Activated gamma-delta T cell treated with anti-CD3 and anti-CD28 coated beads, Interleukin-2, amount 50 U/mL, for 16 hours (primary cell): Measurements from ENCODE around the gene ST6GALNAC4.

ENCODE experiments used
- DNase-seq: peaks from one replicate; pipeline ENCODE4 v3.0.0-alpha.2; 2020; ENCODE audit warnings: low read depth

The ST6GALNAC4 gene

DNA sequence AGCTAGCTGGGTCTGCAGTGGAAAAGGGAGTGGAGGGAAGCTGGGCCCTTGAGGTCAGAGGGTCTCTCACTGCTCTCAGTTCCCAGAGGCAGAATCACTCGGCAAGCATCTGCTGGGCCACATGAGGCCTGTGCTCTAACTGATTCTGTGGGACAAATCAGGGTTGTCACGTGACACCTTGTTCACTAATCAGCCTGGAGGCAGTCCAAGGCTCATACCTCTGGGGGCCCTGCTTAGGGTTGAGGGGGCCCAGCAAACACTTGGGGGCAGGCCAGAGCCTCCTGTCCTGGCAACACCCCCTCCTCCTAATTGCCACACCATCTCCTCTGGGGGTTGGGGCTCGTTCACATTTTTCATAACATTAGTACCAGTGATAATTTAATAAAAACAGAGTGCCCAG, 29.9 kb upstream of the ST6GALNAC4 start:
- DNase-seq: no peak

DNA sequence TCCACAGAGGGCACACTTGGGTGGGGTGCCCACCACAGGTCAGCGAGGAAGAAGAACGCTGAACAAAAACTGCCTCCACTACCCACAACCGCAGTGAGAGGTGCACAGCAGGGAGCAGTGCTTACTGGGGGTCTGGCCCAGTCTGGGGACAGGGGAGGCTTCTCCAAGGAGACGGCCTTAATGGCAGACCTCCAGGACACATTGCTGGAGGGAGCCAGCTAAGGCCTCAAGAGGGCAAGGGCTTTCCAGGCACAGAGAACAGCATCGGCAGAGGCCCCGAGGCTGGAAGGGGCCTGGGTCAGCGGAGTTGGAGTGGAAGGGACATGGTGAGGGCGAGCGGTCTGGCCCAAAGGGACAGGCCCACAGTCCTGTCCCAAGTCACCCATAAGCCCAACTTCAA, 29.1 kb upstream of the ST6GALNAC4 start:
- DNase-seq: no peak

DNA sequence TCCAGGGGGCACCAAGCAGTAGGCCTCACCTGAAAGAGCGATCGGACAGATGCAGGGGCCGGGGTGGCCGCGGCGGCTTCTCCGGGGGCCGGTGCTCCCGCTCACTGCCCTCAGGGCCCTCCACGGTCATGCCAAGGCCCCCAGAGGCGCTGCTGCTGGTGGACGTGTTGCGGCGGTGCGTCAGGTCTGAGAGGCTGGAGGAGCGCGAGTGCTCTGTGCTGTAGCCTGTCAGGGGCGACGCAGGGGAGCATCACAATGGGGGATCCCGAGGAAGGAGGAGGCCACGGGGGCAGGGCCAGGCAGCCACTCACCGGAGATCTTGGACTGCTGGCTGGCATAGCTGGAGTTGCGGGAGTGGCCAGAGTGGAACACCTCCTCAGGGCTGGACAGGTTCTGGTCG, 28.5 kb upstream of the ST6GALNAC4 start:
- DNase-seq: no peak

DNA sequence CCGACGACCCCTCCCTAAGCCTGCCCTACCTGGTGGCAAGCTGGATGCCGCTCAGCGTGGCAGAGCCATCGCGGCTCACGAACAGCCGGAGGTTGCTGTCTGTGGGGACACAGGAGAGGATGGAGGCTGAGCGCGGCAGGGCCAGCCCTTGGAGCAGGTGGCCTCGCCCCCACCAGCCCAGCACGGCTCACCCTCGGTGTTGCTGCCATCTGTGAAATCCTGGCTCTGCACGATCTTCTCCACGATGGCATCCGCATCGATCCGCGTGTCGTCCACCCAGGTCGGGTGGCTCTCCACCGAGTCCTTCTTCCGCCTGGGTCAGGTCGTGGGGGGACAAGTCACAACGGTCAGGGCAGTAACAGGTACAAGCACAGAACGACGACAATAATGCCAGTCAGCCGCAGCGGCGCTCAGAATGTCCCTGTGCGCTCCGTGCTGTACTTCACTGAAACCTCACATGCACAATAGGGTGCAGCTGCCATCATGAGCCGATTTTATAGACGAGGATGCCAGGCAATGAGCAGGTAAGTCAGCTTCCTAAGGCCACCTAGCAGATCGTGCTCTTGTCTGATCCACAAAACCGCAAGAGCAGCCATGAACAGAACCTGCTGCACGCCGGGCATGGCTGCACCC, 27.9 kb upstream of the ST6GALNAC4 start:
- no peak for DNase-seq

DNA sequence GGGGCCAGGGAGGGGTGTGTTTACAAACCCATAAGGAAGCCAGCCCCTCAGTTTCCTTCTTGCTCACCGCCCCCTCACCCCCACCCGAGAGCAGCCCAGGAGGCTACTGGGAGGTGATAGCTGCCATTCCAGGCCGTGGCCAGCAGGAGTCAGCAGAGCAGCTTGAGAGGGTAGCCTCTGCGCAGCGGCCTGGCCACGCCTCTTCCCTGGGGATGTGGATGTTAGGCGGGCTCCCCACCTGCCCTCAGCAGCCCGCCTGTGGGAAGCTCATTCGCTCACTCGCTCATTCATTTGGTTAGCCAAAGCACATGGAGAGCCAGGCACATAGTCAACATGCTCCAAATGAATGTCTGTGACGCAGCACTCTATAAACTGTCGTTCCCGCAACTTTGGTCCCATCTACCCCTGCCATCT, 26.9 kb upstream of the ST6GALNAC4 start:
- DNase-seq: peak; percentile 57

DNA sequence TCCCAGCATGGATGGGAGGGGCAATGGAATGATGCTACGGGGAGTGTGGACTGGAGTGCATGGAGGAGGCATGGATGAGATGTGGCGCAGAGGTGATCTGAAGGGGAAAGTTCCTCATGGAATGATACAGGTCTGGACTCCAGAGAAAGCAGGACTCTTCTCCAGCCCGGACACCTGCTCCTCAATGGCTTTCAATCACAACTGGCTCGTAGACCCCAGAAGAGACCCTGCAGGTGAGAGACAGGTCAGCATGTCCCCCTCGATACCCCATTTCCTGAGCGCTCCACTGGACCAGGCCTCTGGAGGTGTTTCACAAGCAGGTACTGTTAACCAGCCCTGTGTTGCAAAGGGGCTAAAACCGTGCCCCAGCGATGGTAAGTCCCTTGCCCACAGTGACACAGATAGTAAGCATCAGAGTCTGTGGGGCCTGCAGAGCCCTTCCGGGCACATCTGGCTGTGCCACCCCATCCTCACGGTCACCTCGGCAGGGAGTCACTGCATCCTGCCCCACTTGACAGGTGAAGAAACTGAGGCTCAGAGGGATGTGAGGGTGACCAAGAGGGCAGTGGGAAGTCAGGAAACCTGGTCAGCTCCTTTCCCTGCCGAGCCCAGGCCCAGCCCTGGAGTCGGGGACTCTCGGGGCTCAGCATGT, 26.3 kb upstream of the ST6GALNAC4 start:
- DNase-seq: no peak

DNA sequence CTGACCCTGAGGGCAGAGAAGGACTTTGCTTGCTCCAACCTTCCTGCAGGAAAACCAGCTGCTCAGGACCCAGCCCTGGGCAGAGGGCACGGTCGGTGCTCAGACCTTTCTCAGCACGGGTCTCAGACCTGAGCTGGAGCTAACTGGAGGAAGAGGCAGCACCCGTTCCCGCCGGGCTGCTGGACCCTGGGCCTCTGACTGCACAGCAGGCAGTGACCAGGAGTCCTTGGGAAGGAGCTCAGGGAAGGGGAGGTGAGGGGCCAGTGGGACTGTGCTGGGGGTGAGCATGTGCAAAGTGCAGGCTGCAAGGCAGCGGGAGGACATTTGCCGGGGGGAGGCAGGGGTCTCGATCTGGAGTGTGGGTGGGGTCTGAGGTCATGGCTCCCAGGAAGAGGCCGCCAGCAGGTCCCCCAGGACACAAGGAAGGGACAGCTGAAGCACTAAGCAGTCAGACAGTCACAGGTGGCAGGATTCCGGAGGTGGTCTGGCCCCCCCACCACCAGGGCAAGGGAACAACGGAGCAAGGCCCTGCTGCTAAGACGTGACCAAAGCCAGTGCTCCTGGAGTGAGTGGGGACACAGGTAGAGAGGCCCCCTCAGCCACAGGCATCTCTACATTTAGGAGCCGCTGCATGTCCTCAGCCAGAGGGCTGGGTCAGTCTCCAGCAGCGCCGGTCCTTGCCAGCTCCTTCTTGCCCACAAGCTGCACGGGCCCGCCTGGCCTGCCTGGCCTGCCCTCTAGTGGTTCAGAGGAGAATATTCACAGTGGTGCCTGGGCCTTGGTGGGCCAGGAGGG, 25.6 kb upstream of the ST6GALNAC4 start:
- DNase-seq: peak; percentile 38

DNA sequence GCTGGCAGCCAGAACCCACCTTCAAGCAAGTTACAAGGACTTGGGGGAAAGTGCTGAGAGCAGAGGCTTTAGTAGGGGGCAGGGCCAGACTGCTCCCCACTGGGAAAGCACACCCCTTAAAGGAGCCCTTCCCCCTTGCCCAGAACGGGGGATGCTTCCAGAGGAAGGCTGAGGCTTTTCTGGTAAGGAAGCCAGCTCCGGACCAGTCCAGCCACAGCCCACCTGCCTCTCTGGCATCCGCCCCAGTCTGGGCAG, 25.0 kb upstream of the ST6GALNAC4 start:
- no peak for DNase-seq

DNA sequence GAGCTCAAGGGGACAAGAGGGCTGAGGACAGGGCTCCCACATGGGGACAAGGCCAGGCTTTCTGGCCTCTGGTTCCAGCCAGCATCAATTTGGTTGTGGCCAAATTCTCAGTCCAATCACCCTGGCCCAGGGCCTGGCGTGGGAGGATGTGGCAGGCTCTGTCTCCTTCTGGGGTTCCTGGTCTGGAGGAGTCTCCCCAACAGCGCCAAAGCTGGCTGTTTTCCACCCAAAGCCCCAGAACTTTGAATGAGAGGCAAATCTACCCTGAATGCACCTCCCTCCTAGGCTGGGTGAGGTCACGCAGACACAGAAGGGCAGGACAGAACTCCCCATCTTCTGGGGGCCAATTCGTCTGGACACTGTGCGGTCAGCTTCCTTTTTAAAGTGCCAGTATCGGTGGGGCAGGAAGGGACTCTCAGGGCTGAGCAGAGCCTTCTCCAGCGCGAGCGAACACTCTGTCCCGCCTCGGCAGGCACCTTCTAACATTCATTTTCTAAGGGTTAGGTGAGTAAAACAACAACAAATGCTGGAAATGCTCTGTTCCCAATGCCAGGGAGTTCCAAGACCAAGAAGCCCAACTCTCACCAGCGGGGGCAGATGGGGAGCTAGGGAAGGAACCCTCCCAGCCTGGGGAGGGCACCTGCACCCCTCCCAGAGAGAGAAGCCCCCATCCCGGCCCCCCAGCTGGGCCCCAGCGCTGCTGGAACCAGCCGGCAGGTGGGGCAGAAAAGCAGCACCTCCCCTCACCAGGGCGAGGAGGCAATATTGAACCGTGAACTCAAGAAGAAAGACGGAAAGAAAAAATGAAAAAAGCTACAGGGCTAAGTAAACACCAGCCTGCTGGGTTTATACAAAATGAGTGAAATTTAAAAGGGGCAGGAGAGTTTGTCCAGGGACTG, 24.5 kb upstream of the ST6GALNAC4 start:
- no peak for DNase-seq

DNA sequence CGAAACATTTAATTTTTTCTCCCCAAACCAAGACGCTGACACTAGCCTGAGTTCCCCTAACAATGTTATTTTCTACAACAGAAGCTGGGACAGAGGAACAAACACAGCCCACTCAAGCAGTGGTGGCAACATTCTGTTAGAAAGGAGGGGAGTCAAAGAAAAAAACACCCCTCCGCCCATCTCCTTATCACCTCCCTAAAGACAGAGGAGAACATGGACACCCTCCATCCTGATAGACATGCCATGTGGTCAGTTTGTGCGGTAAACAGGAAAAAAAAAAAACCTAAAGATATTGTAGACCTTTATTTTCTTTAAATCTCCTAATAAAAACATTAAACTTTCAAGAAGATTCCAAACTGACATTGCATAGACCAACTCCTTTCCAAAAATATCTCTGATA, 23.8 kb upstream of the ST6GALNAC4 start:
- no peak for DNase-seq

DNA sequence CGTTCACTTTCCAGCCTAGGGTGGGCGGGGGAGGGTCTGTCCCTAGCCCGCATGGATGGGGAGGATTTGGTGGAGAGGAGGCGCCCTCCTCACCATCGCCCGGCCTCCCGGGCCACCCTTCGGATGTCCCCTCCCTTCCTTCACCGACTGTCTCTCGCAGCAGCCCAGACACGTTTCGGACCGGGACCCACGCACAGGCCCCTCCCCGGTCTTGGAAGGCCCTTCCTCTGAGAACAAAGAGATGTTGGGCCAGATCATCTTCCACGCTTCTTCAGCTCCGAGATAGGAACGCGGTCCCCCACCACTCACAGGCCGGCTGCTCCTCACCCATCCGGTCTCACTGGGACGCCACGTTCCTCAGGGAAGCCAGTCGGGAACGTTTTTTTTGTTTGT, 21.5 kb upstream of the ST6GALNAC4 start:
- DNase-seq: no peak

DNA sequence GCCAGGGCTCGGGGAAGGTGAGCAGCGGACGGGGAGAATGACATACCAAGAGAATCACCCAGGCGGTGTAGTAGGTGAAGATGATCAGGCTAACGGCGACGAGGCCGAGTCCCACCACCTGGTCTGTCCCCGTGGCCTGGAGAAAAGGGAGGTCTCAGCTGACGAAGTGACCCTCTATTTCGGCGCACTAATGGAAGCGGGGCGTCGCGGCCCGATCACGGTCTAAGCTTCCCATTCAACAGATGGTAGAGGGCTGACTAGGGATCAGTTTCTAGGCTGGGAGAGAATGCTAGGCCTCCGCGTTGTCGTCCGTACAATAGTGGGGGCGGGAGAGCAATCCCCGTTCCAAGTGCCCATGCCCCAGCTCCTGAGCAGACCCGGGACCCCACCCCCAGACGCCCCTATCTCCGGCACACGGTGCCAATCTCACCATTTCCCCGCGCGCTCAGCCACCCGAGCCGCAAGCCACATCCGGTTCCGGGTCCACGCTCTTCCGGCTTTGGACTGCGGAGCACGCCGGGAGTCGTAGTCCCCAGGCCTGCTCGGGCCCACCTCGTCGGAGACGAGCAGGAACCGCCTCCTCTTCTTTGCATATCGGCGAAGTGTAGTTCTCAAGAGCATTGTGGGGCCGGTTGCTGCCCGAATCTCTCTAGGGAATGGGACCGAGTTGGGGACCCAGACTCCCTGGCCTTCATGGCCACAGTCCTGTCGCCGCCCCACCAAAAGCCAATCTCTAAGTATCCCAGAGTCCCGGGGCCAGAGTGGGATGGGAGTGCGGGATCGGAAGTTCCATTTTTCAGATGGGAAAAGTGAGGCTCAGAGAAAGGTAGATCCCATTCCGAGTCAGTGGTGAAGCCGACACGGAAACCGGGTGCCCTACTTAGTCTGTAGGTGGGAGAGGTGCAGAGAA, 20.8 kb upstream of the ST6GALNAC4 start, which contains the start of gene DPM2:
Gene DPM2 (minus strand): TSS at position 467 of the 910 bp plus-strand sequence. CDS start 34 bp downstream, at position 433.
- peak; percentile 77 for DNase-seq

DNA sequence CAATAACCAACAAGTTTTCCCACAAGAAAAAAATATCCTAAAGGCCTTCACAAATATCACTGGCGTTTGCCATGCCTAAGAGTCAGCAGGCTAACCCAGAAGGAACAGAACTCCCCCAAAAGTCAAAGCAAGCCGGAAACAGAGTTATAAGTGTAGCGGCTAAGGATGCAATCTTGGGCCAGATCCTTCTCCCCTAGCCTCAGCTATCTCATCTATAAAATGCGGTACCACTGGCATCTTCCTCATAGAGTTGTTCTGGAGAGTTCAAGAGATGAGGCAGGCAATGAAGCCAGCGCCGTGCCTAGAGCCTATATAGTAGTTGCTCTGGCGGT, 20.2 kb upstream of the ST6GALNAC4 start:
- DNase-seq: no peak

DNA sequence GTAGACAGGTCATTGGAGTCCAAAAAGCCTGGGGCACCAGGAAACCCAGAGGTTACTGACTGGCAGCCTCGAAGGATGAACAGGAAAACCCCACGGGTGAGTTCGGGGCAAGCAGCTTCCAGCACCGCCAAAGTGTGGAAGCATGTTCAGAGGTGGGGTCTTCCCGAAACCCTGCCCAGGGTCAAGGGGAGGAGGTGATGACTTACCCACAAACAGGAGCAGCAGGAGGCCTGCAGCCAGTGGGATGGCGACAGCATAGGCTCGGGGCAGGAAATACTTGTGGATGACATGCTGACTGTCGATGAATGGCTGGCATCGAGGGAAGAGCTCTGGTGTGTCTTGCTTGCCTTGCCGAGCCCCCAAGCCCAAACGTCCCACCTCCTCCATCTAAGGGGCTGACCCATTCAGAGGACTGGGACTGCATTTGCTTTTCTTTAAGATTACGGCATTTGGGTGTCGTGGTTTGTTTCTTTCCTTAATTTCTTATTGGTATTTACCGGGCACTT, 19.6 kb upstream of the ST6GALNAC4 start:
- DNase-seq: no peak

DNA sequence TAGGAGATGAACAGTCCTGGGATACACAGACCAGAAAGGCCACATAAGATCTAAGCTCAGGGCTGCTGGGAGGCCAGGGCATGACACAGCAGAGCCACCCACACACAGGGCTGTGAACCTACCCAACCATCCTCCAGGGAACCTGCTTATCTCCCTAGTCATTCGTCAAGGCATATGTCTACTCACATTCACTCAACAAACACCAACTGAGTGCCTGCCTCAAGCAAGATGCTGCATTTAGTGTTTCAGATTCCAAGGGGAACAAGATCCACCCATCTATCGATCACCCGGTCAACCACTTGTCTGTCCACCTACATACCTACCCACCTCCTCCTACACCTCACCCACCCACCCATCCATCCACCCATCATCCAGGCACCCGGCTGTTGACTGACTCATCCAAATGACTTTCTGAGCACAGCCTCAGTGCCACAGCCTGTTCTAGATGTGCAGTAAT, 19.0 kb upstream of the ST6GALNAC4 start:
- DNase-seq: no peak

DNA sequence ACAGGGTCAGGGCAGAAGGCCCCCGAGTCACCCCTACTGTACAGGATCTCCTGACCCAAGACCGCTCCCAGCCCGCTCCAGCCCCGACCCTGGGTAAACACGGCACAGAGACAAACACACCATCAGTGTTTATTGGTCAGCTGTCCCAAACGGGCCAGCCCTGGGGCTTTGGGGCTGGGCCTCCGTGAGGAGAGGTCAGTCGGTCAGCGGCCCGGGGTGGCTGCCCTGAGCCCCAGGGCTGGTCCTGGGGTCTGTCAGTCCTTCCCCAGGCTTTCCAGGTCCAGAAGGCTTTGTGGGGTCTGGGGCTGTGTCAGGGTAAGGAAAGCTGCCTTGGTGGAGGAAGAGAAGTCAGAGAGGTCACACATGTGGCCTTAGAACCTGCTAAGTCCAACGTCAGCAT, 18.1 kb upstream of the ST6GALNAC4 start:
- no peak for DNase-seq

DNA sequence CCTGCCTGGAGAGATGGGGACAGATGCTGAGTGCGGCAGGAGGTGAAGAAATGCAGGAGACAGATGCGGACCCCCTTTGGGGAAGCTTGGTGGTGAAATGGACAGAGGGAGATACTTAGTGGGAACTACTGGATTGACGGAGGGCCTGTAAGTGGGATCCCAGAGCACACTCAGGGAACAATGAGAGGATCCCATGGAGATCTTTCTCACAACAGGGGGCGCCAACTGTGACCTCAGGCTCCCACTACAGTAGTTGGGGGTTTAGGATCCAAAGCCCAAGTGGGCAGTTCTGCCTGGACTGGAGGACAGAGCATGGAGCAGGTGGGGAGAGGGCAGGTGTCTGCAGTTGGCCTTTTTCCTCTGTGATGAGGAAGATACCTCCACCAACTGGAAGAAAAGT, 17.4 kb upstream of the ST6GALNAC4 start:
- no peak for DNase-seq

DNA sequence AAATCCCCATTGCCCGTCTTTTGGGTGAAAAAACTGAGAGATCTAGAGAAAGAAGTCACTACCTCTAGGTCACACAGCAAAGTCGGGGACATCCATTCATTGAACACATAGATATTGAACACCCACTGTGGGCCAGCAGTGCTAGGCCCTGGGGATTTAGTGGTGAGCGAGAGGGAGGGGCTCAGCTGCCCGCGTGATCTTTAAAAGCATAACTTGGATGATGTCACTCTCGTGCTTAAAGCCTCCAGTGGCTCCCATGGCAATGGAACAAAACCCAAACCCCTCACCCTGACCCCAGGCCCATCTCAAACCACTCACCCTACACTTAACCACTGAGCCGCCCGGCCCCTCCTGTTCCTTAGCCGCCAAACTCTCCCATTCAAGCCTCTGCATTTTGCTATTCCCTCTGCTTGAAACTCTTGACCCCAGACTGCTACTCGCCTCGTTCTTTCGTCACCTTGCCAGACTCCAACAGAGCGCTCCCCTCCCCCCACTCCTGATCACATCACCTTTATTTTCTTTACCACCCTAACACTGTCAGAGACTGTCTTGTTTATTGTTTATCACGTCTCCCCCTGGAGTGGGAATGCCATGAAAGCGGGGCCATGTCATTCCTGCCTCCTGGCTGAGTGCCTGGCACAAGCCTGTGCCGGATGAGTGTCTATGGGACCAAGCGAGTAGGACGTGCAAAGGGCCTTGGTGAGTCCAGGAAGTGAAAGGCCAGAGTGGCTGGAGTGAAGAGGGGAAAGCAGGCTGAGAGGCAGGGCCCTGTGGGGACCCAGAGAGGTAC, 14.4 kb upstream of the ST6GALNAC4 start:
- no peak for DNase-seq

DNA sequence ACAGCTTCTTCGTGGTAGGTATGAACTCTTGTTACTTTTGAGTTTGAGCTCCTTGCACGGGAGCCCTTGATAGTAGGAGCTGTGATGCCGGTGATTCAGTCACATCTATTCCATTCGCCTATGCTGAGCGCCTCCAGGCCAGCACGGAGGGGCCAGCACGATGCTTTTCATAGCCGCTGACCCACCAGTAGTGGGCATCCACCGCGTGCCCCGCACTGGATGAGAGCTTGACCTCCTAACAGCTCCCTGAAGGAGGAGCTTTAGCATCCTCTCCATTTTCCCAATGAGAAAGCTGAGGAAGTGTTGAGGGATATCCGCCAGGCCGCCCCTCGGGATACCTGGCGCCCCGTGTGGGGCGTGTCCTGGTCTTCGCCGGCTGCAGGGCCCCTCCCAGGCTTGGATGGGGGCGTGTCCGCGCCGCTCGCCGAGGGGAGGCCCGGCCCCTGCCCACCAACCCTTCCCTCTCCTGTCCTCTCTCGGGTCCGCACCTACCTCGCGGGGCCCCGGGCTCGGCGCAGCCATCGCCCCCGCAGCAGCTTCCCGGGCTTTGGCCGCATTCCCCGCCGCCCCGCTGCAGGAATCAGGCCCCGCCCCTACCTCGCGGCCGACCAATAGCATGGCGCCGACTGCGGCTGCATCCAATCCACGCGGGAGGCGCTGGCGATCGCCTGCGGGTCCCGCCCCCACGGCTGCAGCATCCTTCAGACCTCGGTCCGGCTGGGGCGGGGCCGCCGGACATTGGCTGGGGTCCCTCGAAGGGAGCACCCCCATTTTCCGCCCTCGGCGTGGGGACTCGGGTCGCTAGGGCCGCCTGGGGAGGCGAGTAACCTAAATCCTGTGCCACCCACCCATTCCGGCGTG, 13.6 kb upstream of the ST6GALNAC4 start, which contains the start of gene PIP5KL1:
Gene PIP5KL1 (minus strand): TSS at position 547 of the 861 bp plus-strand sequence. CDS start 25 bp downstream, at position 522.
- DNase-seq: peak; percentile 47
